GM13976 (cell line): ENCODE results near the gene NRF1.
A peak's percentile ranks its signal among the peaks of the same experiment; 100 is the strongest.
"Not testable (repeated sequence)": the region's sequence is repeated elsewhere in the genome, so short reads cannot be mapped to it uniquely, and the experiment has no call there.

Experiments
- DNase-seq: peaks from one replicate; pipeline ENCODE4 v3.0.0; 2012; ENCODE audit warnings: low spot score
- in situ Hi-C: fragments of 300-500 bp; cut with MboI; formaldehyde crosslinking; loops from one replicate; pipeline ENCODE4 v1.12.0; 2022; ENCODE audit warnings: low sequenced_read_pairs, mixed read lengths, inconsistent platforms; ENCODE audit not compliant: unreplicated experiment
- TF ChIP-seq, protein P1 (sequence below): IDR thresholded peaks from 2 replicates; pipeline ENCODE4 v1.5.1; 2012; ENCODE audit warnings: borderline replicate concordance, mild to moderate bottlenecking; ENCODE audit not compliant: insufficient read depth; ENCODE audit errors: extremely low read depth, missing control alignments, control extremely low read depth

NRF1 gene

DNA sequence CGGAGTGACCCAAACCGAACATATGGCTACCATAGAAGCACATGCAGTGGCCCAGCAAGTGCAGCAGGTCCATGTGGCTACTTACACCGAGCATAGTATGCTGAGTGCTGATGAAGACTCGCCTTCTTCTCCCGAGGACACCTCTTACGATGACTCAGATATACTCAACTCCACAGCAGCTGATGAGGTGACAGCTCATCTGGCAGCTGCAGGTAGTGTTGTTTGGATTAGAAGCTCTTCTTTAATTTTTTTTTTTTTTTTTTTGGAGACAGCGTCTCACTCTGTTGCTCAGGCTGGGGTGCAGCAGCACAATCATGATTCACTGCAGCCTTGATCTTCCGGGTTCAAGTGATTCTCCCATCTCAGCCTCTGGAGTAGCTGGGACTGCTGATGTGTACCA, 45.8 kb downstream of the NRF1 start:
- DNase-seq, result no peak
- TF ChIP-seq, protein P1, sequence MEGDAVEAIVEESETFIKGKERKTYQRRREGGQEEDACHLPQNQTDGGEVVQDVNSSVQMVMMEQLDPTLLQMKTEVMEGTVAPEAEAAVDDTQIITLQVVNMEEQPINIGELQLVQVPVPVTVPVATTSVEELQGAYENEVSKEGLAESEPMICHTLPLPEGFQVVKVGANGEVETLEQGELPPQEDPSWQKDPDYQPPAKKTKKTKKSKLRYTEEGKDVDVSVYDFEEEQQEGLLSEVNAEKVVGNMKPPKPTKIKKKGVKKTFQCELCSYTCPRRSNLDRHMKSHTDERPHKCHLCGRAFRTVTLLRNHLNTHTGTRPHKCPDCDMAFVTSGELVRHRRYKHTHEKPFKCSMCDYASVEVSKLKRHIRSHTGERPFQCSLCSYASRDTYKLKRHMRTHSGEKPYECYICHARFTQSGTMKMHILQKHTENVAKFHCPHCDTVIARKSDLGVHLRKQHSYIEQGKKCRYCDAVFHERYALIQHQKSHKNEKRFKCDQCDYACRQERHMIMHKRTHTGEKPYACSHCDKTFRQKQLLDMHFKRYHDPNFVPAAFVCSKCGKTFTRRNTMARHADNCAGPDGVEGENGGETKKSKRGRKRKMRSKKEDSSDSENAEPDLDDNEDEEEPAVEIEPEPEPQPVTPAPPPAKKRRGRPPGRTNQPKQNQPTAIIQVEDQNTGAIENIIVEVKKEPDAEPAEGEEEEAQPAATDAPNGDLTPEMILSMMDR, result no peak
- in situ Hi-C loops, result loop anchor here (10.0 kb wide), 1 partner anchor 357 kb away; no protein-coding TSS in a partner anchor

DNA sequence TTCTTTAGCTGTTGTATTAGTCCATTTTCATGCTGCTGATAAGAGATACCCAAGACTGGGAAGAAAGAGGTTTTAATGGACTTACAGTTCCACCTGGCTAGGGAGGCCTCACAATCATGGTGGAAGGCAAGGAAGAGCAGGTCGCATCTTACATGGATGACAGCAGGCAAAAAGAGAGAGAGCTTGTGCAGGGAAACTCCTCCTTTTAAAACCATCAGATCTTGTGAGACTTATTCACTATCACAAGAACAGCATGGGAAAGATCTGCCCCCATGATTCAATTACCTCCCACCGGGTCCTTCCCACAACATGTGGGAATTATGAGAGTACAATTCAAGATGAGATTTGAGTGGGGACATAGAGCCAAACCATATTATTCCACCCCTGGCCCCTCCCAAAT, 48.4 kb downstream of the NRF1 start:
- in situ Hi-C loops, result loop anchor here (10.0 kb wide), 2 partner anchors 165 to 355 kb away; no protein-coding TSS in a partner anchor
- not testable (repeated sequence) for DNase-seq

DNA sequence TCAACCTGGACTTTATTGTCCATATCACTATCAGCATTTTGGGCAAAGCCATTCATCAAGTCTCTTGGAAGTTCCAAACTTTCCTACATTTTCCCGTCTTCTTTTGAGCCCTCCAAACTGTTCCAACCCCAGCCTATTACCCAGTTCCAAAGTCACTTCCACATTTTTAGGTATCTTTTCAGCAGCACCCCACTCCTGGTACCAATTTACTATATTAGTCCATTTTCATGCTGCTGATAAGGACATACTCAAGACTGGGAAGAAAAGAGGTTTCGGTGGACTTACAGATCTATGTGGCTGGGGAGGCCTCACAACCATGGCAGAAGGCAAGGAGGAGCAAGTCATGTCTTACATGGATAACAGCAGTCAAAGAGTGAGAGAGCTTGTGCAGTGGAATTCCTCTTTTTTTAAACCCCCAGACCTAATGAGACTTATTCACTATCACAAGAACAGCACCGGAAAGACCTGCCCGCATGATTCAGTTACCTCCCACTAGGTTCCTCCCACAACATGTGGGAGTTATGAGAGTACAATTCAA, 50.2 kb downstream of the NRF1 start:
- in situ Hi-C loops, result loop anchor here (10.0 kb wide), 1 partner anchor 163 kb away; no protein-coding TSS in a partner anchor
- TF ChIP-seq, protein P1, result no peak
- no peak for DNase-seq

DNA sequence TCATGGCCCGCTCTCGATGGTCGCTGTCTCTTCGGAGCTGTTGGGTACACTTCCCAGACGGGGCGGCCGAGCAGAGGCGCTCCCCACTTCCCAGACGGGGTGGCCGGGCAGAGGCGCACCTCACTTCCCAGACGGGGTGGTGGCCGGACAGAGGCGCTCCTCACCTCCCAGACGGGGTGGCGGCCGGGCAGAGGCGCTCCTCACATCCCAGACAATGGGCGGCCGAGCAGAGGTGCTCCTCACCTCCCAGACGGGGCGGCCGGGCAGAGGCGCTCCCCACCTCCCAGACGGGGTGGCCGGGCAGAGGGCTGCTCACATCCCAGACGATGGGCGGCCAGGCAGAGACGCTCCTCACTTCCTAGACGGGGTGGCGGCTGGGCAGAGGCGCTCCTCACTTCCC, 51.7 kb downstream of the NRF1 start:
- DNase-seq, result not testable (repeated sequence)
- in situ Hi-C loops, result loop anchor here (10.0 kb wide), 1 partner anchor 162 kb away; no protein-coding TSS in a partner anchor

DNA sequence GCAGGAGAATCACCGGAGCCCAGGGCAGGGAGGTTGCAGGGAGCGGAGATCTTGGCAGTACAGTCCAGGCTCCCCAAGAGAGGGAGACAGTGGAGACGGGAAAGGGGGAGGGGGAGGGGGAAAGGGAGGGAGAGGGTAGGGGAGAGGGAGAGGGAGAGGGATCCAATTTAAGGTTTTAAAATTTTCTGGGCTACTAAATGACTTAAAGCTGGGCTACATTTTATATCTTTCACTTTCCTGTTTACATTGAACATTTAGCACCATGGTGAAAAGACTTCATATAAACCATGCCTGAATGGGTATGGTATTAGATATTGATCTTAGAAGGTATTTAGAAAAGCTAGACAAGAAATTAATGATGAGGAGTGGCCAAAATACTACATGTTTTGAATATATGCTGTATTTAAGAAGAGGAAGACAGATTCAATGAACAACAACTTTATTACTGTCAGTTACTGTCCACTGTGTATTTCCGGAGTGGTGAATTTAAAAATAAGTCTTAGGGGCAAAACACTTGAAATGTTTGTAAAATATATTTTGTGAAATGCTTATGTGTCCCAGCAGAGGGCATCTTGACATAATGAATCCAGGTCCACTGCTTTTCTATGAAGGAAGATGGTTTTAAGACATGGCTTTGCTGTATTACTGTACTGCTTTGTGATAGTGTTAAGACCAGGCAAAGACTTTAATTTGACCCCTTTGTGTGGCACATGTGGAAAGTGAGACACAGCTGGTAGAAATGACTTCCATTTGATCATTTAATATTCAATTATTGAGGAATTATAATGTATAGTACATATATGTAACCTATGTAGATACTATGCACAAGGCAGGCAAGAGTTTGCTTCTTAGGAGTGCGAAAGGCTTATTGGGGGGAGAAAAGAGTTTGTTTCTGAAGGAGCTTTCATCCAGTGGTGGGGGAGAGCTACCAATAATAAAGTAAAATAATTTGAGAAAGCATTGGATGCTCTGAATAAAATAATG, 52.8 kb downstream of the NRF1 start:
- TF ChIP-seq, protein P1, result peak; percentile 20
- in situ Hi-C loops, result loop anchor here (10.0 kb wide), 1 partner anchor 160 kb away; no protein-coding TSS in a partner anchor
- DNase-seq, result peak; percentile 63

DNA sequence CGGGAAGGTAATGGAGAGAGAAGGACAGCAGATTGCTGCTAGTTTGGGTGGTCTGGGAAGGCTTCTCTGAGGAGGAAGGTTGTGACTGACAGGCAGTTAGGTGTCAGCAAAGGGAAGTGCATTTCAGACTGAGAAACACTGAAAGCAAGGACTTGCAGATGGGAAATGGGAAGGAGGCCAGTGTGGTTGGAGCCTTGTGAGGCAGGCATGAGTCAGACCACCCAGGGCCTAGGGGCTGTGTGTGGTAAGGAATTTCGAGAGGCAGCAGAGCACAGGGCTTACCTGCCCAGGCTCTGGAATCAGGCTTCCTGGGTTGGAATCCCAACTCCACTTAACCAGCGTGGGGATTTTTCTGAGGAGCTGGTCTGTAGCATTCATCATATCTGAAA, 53.5 kb downstream of the NRF1 start:
- in situ Hi-C loops, result loop anchor here (10.0 kb wide), 1 partner anchor 160 kb away; no protein-coding TSS in a partner anchor
- DNase-seq, result no peak
- TF ChIP-seq, protein P1, result no peak

DNA sequence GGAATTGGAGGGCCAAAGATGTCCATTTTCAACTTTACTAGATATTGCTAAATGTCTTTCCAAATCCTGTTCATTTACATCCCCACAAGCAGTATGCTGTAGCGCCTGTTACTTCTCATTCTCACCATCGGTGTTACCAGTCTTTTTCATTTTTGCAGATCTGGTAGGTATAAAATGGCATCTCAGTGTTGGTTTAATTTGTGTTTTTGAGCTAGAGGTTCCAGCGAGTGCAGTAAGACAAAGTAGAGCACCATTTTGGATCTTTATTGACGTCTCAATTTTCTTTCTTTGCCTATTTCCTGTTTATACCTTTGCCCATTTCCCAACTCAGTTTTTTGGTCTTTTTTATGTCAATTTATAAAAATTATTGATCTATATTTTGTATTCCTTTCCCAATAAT, 55.6 kb downstream of the NRF1 start:
- in situ Hi-C loops, result loop anchor here (10.0 kb wide), 1 partner anchor 158 kb away; no protein-coding TSS in a partner anchor
- no peak for DNase-seq
- TF ChIP-seq, protein P1, result no peak
